Measurements from ENCODE around the gene ACY1. TPM values are rescaled to one million over a fixed set of nuclear protein-coding genes. Genes with fewer than 3 reads are reported as not detected.

Gene ACY1
- total RNA-seq, 1 experiment from 2014 or later = 50.3 TPM

DNA sequence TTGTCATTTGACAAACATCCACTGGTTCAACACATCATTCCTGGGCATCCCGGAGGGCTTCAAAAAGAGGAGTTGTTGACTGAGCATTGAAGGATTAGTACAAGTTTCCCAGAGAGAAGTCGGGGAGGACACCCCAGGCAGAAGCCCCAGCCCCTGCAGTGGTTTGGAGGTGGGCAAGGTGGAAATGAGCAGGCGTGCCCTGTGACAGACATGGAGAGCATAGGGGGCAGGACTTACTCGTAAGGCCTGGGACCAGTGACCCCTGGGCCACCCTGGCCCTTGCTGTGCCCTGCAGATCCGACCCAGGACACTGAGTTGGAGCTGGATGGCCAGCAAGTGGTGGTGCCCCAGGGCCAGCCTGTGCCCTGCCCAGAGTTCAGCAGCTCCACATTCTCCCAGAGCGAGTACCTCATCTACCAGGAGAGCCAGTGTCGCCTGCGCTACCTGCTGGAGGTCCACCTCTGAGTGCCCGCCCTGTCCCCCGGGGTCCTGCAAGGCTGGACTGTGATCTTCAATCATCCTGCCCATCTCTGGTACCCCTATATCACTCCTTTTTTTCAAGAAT is 35.2 kb upstream of the ACY1 start:
- TF ChIP-seq, protein P1, sequence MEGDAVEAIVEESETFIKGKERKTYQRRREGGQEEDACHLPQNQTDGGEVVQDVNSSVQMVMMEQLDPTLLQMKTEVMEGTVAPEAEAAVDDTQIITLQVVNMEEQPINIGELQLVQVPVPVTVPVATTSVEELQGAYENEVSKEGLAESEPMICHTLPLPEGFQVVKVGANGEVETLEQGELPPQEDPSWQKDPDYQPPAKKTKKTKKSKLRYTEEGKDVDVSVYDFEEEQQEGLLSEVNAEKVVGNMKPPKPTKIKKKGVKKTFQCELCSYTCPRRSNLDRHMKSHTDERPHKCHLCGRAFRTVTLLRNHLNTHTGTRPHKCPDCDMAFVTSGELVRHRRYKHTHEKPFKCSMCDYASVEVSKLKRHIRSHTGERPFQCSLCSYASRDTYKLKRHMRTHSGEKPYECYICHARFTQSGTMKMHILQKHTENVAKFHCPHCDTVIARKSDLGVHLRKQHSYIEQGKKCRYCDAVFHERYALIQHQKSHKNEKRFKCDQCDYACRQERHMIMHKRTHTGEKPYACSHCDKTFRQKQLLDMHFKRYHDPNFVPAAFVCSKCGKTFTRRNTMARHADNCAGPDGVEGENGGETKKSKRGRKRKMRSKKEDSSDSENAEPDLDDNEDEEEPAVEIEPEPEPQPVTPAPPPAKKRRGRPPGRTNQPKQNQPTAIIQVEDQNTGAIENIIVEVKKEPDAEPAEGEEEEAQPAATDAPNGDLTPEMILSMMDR (IDR thresholded peaks at IDR 0.05) = no peak
- TF ChIP-seq, protein P2, sequence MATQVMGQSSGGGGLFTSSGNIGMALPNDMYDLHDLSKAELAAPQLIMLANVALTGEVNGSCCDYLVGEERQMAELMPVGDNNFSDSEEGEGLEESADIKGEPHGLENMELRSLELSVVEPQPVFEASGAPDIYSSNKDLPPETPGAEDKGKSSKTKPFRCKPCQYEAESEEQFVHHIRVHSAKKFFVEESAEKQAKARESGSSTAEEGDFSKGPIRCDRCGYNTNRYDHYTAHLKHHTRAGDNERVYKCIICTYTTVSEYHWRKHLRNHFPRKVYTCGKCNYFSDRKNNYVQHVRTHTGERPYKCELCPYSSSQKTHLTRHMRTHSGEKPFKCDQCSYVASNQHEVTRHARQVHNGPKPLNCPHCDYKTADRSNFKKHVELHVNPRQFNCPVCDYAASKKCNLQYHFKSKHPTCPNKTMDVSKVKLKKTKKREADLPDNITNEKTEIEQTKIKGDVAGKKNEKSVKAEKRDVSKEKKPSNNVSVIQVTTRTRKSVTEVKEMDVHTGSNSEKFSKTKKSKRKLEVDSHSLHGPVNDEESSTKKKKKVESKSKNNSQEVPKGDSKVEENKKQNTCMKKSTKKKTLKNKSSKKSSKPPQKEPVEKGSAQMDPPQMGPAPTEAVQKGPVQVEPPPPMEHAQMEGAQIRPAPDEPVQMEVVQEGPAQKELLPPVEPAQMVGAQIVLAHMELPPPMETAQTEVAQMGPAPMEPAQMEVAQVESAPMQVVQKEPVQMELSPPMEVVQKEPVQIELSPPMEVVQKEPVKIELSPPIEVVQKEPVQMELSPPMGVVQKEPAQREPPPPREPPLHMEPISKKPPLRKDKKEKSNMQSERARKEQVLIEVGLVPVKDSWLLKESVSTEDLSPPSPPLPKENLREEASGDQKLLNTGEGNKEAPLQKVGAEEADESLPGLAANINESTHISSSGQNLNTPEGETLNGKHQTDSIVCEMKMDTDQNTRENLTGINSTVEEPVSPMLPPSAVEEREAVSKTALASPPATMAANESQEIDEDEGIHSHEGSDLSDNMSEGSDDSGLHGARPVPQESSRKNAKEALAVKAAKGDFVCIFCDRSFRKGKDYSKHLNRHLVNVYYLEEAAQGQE (IDR thresholded peaks at IDR 0.05; ENCODE audit: insufficient read depth in 1 of 2, low read depth in 2 of 2, low read length in 1 of 2) = no peak
- no peak for TF ChIP-seq TCF7L2 (IDR thresholded peaks at IDR 0.05; ENCODE audit: low read depth, low read length)
- TF ChIP-seq POLR2AphosphoS5 (IDR thresholded peaks at IDR 0.05; ENCODE audit: low read depth, low read length) = no peak
- no peak for TF ChIP-seq SIN3A (IDR thresholded peaks at IDR 0.05; ENCODE audit: borderline replicate concordance, insufficient read depth, low read depth, low read length)
- DNase-seq (ENCODE audit: low read depth, low spot score) (no peak), ATAC-seq (no peak)
- H3K4me3 ChIP-seq (ENCODE audit: low read depth in 2 of 2, low read length in 2 of 2) = no peak overlapping the region
- intact Hi-C loops (cut with micrococcal nuclease; ENCODE audit: unreplicated experiment) (no loop called here), in situ Hi-C loops (cut with HindIII; ENCODE audit: low pct_unique_long_range_greater_than_20kb, low sequenced_read_pairs) (no loop called here)
- no peaks in the 10 kb centered on the region for H3K36me3 ChIP-seq (ENCODE audit: control insufficient read depth, insufficient read depth, low read length)
- H3K9me3 ChIP-seq (ENCODE audit: control insufficient read depth, insufficient read depth, low read depth, low read length) = no peaks in the 10 kb centered on the region
- CTCF ChIA-PET = no interaction called here
- no peaks in the 10 kb centered on the region; the same call in 1 of the 2 replicates for H3K4me1 ChIP-seq (ENCODE audit: control insufficient read depth, insufficient read depth, low read length)
- POLR2A ChIA-PET = no interaction called here
- H3K27me3 ChIP-seq (ENCODE audit: control insufficient read depth, insufficient read depth, low read length) = no peaks in the 10 kb centered on the region
- BruUV-seq (replicated peaks) = no TSS peak
- no peak overlapping the region for H3K27ac ChIP-seq (ENCODE audit: low read length)

DNA sequence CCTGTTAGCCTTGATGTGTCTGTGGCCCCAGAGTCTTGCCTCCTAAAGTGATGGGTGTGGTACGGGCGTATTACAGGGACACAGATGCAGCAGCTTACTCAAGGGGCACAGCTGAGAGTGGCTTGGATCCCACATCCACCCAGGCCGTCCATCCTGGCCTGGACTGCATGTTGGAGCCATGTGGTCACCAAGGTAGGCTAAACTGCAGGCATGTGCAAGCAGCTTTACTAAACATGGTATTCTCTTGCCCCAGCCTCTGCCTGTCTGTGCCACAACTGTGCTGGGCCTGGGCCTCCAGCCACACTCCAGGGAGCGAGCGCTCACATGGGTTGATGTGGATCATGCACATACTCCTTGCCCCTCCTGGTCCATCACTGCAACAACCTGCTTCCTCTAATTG is 34.2 kb upstream of the ACY1 start:
- Histone ChIP-seq H3K27ac (ENCODE audit: low read length) (no peak overlapping the region), H3K9me3 (ENCODE audit: control insufficient read depth, insufficient read depth, low read depth, low read length) (no peaks in the 10 kb centered on the region), H3K36me3 (ENCODE audit: control insufficient read depth, insufficient read depth, low read length) (no peaks in the 10 kb centered on the region), H3K4me1 (ENCODE audit: control insufficient read depth, insufficient read depth, low read length) (no peaks in the 10 kb centered on the region), H3K4me3 (ENCODE audit: low read depth in 2 of 2, low read length in 2 of 2) (no peak overlapping the region), H3K27me3 (ENCODE audit: control insufficient read depth, insufficient read depth, low read length) (no peaks in the 10 kb centered on the region)
- in situ Hi-C loops (cut with HindIII; ENCODE audit: low pct_unique_long_range_greater_than_20kb, low sequenced_read_pairs) (no loop called here), intact Hi-C loops (cut with micrococcal nuclease; ENCODE audit: unreplicated experiment) (no loop called here)
- no TSS peak for BruUV-seq (replicated peaks)
- ATAC-seq (no peak), DNase-seq (ENCODE audit: low read depth, low spot score) (no peak)
- TF ChIP-seq, protein P1 (IDR thresholded peaks at IDR 0.05) = no peak
- CTCF ChIA-PET = no interaction called here
- POLR2A ChIA-PET = no interaction called here

Data from Panc1 (cell line).